Transverse colon (tissue), 4 donors: Measurements from ENCODE around the gene PAPOLB.

Experiments used
- EP300 ChIP-seq: sonication (generic); formaldehyde crosslinking; IDR thresholded peaks from one replicate; pipeline ENCODE4 v1.6.1; 2017; ENCODE audit warnings: antibody characterized with exemption, low read depth
- POLR2A ChIP-seq: fragments of 450-650 bp; IDR thresholded peaks from one replicate; pipeline ENCODE4 v1.6.1; 2016; ENCODE audit warnings: antibody characterized with exemption, mild to moderate bottlenecking, moderate library complexity
- POLR2AphosphoS5 ChIP-seq, 3 donors: sonication (generic); formaldehyde crosslinking; IDR thresholded peaks; one replicate each; pipeline ENCODE4 v1.6.1; 2016; ENCODE audit warnings: antibody characterized with exemption in 3 of 3
- TF ChIP-seq, protein P1 (sequence below), 5 experiments: fragments of 200-600 bp in 3 of 5; fragments of 450-650 bp in 2 of 5; sonication (generic) in 3 of 5; IDR thresholded peaks; 1 replicate in 2 of 5; 2 replicates in 3 of 5; pipeline ENCODE4 v1.5.1; 2016 to 2017; ENCODE audit warnings: antibody characterized with exemption in 5 of 5, inconsistent platforms in 3 of 5, mild to moderate bottlenecking in 2 of 5, moderate library complexity in 1 of 5

DNA sequence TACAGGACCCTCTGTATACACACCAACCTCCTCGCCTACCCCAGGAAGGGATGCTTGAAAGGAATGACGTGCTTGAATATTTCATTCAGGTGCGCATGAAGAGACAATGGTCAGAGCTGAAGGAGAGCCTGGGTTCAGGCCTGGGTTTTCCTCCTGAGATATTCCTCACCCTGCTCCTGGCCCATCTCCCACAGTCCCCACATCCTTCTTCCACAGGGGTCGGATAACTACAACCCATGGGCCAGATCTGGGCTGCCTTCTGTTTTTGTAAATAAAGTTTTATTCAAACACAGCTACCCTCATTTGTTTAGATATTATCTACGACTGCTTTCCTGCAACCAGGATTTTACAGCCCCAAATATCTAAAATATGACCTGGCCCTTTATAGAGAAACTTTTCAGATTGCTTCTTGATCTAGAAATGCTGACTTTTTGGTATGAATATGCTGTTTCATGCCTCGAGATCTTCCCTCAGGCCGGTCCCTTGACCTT lies 23.5 kb upstream of the PAPOLB start:
- TF ChIP-seq, protein P1, sequence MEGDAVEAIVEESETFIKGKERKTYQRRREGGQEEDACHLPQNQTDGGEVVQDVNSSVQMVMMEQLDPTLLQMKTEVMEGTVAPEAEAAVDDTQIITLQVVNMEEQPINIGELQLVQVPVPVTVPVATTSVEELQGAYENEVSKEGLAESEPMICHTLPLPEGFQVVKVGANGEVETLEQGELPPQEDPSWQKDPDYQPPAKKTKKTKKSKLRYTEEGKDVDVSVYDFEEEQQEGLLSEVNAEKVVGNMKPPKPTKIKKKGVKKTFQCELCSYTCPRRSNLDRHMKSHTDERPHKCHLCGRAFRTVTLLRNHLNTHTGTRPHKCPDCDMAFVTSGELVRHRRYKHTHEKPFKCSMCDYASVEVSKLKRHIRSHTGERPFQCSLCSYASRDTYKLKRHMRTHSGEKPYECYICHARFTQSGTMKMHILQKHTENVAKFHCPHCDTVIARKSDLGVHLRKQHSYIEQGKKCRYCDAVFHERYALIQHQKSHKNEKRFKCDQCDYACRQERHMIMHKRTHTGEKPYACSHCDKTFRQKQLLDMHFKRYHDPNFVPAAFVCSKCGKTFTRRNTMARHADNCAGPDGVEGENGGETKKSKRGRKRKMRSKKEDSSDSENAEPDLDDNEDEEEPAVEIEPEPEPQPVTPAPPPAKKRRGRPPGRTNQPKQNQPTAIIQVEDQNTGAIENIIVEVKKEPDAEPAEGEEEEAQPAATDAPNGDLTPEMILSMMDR (IDR thresholded peaks at IDR 0.05) = no peak
- no peak for TF ChIP-seq POLR2A
- TF ChIP-seq POLR2AphosphoS5 (IDR thresholded peaks at IDR 0.05) = no peak
- no peak for TF ChIP-seq EP300
